SK-N-MC (cell line): ENCODE data around the gene KCNF1.

ENCODE experiments used
- EZH2 ChIP-seq: fragments of 200-600 bp; sonication (generic); IDR thresholded peaks from one replicate; pipeline ENCODE4 v1.6.1; 2017; ENCODE audit warnings: antibody characterized with exemption
- FOXP2 ChIP-seq: optimal IDR thresholded peaks from 2 replicates; pipeline ENCODE3; 2011; ENCODE audit warnings: mild to moderate bottlenecking, moderate library complexity; ENCODE audit not compliant: insufficient read depth; ENCODE audit errors: extremely low read length, control extremely low read depth
- POLR2AphosphoS5 ChIP-seq: IDR thresholded peaks from 2 replicates; pipeline ENCODE4 v1.6.1; 2012; ENCODE audit warnings: mild to moderate bottlenecking, low read depth, low read length, borderline replicate concordance

- no peak for TF ChIP-seq POLR2AphosphoS5
- no peak for TF ChIP-seq EZH2
- no peak for TF ChIP-seq FOXP2
These were observed 49.7 kb downstream of the KCNF1 start for GRCh38 chr2:10961490-10961875.
